Cardiac fibroblast (primary cell): ENCODE results near the gene ITGBL1.
"Not testable (repeated sequence)": the region's sequence is repeated elsewhere in the genome, so short reads cannot be mapped to it uniquely, and the experiment has no call there.

Experiments used
- DNase-seq, 2 donors: peaks; one replicate each; pipeline versions ENCODE4 v3.0.0 to v3.0.0-alpha.2; 2010; ENCODE audit warnings: low read depth in 2 of 2
- H3K4me3 ChIP-seq, 2 donors: replicated peaks in 1 of 2; 1 replicate in 1 of 2; 2 replicates in 1 of 2; pipeline ENCODE4 v1.5.1; 2011; ENCODE audit warnings: low read depth in 2 of 2, low read length in 2 of 2, mild to moderate bottlenecking in 2 of 2, moderate library complexity in 1 of 2
- CTCF ChIP-seq: IDR thresholded peaks from one replicate; pipeline ENCODE4 v1.5.1; 2011; ENCODE audit warnings: low read depth, mild to moderate bottlenecking, low read length, inconsistent platforms

ITGBL1 gene

DNA sequence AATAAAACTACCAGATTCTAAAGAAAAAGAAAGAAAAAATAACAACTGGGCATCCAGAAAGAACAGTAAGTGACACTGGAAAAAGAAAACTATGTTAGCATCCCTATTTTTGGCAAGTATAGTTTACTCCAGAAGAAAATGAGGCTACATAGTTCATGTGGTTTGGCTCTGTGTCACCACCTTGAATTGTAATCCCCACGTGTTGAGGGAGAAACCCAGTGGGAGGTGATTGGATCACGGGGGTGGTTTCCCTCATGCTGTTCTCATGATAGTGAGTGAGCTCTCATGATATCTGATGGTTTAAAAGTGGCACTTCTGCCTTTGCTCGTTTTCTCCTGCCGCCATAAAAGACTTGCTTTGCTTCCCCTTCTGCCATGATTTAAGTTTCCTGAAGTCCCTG is 76.9 kb downstream of the ITGBL1 start:
- peak; percentile 54 to 88 for DNase-seq
- no peak for TF ChIP-seq CTCF
- H3K4me3 ChIP-seq = no peak overlapping the region

- H3K4me3 ChIP-seq = no peak overlapping the region
- peak in 1 of 2 donors; percentile 27 for DNase-seq
- no peak for TF ChIP-seq CTCF
Measured at GRCh38 chr13:101530293-101530692, 77.8 kb downstream of the ITGBL1 start.

DNA sequence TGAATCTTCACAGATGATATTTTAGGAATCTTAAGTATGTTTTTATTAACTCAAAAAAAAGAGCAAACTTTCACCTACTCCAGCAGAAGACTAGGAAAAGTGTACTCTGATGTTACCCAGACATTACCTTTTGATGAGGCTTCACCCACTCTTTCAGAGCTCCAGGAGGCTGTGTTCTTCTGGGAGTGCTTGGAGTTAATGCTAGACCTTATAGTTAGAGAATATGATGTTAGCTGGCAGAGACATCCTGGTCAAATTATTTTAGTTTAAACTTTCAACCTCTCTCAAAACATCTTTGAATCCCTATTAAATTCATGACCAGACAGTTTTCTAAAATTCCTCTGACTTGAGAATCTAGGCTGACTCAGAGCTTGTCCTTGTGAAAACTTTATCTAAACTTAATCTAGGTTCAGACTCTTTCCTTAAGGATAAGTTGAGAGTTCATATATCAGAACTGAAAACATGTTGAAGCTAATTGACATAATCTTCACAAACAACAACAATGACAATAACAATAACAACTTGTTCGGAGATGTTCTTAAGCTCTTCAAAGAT is 82.8 kb downstream of the ITGBL1 start:
- DNase-seq = peak in 1 of 2 donors; percentile 37
- TF ChIP-seq CTCF = no peak
- no peak overlapping the region for H3K4me3 ChIP-seq

GRCh38 chr13:101536079-101536478 is 83.6 kb downstream of the ITGBL1 start:
- TF ChIP-seq CTCF = no peak
- DNase-seq = no peak

GRCh38 chr13:101544544-101544943 is 92.1 kb downstream of the ITGBL1 start:
- not testable (repeated sequence) for DNase-seq, H3K4me3 ChIP-seq

More at GRCh38 chr13:101536079-101536478, 83.6 kb downstream of the ITGBL1 start:
- no peak overlapping the region for H3K4me3 ChIP-seq

DNA sequence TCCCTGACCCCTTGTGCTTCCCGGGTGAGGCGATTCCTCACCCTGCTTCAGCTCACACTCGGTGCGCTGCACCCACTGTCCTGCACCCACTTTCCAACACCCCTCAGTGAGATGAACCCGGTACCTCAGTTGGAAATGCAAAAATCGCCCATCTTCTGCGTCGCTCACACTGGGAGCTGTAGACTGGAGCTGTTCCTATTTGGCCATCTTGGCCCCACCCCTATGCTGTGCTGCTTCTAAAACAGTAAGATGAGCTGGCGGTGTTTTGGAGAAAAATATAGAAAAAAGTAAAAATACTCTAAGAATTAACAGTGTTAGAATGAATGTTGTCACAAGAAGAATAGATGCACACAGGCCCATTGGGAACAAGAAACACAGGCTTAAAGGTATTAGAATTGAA is 92.5 kb downstream of the ITGBL1 start:
- no peak overlapping the region for H3K4me3 ChIP-seq
- no peak for TF ChIP-seq CTCF
- DNase-seq = no peak

DNA sequence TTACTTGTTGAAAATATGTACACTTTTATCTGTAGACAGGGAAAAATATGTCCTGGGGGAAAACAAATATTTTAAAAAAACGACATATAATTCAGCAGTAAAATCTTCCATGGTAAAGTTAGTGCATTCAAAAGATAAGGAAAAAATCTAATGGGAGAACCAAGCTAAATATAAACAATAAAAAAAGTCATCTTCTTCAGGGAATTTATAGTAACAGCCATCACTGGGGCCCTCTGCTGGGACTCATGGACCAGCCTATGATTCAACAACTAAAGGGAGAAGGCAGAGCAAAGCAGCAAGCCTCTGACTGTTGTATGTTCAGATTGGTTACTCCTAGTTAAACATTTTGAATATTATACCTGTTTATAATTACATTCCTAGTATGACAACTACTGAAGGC is 93.0 kb downstream of the ITGBL1 start:
- peak; percentile 36 for TF ChIP-seq CTCF
- no peak overlapping the region for H3K4me3 ChIP-seq

More for the DNA sequence above, 93.0 kb downstream of the ITGBL1 start:
- DNase-seq = peak in 1 of 2 donors; percentile 43
